Bronchial epithelial cell (primary cell): ENCODE results near the gene PPP1R12B. TPM values are rescaled to one million over a fixed set of nuclear protein-coding genes. Genes with fewer than 3 reads are reported as not detected.

Experiments used
- DNase-seq: peaks from one replicate; pipeline ENCODE4 v3.0.0-alpha.2; 2010; ENCODE audit warnings: low read depth
- FAIRE-seq: peaks from 2 replicates; lab custom pipeline; 2011; peaks lifted over from hg19 to GRCh38; lab: Jason Lieb, UNC
- H3K27me3 ChIP-seq: 2 replicates; pipeline ENCODE4 v1.5.1; 2011; ENCODE audit warnings: low read length; ENCODE audit not compliant: control insufficient read depth, insufficient read depth
- H3K36me3 ChIP-seq: 2 replicates; pipeline ENCODE4 v1.5.1; 2011; ENCODE audit warnings: low read length; ENCODE audit not compliant: control insufficient read depth, insufficient read depth
- H3K4me3 ChIP-seq: 2 replicates; pipeline ENCODE4 v1.5.1; 2011; ENCODE audit warnings: mild to moderate bottlenecking, low read depth, low read length, control low read depth
- total RNA-seq: library from RNA; depleted of rRNA; stranded (reverse); fragments of >200 nt; gene quantifications from 2 replicates; pipeline ENCODE4 v1.2.1, GENCODE V29; 2014
- TF ChIP-seq, protein P1 (sequence below): IDR thresholded peaks from 2 replicates; pipeline ENCODE4 v1.5.1; 2011; ENCODE audit warnings: mild to moderate bottlenecking, moderate library complexity, low read length, control low read depth, inconsistent platforms; ENCODE audit not compliant: insufficient read depth, severe bottlenecking

PPP1R12B gene
- total RNA-seq, 1 donor from 2014 or later: 8.7 TPM

GRCh38 chr1:202329891-202330290 lies 18.6 kb upstream of the PPP1R12B start:
- H3K4me3 ChIP-seq: no peak overlapping the region
- no peak for DNase-seq

DNA sequence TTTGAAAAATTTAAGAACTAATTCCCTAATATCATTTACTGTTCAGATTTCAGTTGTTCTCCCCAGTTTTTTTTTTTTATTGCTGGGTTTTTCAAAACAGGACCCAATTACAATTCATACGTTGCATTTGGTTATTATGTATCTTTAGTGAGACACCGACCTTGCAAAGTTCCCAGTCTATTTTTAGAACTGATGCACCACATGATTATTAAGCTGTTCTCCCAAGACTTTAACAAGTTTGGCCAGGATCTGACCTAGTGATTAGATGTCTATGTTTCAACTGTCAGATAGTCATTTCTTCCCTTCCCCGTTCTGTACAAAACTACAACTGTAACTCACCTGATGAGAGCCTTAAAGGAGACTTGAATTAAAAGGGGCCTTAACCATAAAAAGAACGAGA lies 14.6 kb upstream of the PPP1R12B start:
- no peaks in the 10 kb centered on the region for H3K27me3 ChIP-seq
- TF ChIP-seq, protein P1, sequence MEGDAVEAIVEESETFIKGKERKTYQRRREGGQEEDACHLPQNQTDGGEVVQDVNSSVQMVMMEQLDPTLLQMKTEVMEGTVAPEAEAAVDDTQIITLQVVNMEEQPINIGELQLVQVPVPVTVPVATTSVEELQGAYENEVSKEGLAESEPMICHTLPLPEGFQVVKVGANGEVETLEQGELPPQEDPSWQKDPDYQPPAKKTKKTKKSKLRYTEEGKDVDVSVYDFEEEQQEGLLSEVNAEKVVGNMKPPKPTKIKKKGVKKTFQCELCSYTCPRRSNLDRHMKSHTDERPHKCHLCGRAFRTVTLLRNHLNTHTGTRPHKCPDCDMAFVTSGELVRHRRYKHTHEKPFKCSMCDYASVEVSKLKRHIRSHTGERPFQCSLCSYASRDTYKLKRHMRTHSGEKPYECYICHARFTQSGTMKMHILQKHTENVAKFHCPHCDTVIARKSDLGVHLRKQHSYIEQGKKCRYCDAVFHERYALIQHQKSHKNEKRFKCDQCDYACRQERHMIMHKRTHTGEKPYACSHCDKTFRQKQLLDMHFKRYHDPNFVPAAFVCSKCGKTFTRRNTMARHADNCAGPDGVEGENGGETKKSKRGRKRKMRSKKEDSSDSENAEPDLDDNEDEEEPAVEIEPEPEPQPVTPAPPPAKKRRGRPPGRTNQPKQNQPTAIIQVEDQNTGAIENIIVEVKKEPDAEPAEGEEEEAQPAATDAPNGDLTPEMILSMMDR: no peak
- no peak overlapping the region for H3K4me3 ChIP-seq
- FAIRE-seq (no peak), DNase-seq (no peak)
- peaks cover 2% of the 10 kb centered on the region for H3K36me3 ChIP-seq

More at GRCh38 chr1:202329891-202330290, 18.6 kb upstream of the PPP1R12B start:
- TF ChIP-seq, protein P1: no peak
- FAIRE-seq: no peak
- H3K27me3 ChIP-seq: no peaks in the 10 kb centered on the region
- peaks cover 2% of the 10 kb centered on the region for H3K36me3 ChIP-seq

DNA sequence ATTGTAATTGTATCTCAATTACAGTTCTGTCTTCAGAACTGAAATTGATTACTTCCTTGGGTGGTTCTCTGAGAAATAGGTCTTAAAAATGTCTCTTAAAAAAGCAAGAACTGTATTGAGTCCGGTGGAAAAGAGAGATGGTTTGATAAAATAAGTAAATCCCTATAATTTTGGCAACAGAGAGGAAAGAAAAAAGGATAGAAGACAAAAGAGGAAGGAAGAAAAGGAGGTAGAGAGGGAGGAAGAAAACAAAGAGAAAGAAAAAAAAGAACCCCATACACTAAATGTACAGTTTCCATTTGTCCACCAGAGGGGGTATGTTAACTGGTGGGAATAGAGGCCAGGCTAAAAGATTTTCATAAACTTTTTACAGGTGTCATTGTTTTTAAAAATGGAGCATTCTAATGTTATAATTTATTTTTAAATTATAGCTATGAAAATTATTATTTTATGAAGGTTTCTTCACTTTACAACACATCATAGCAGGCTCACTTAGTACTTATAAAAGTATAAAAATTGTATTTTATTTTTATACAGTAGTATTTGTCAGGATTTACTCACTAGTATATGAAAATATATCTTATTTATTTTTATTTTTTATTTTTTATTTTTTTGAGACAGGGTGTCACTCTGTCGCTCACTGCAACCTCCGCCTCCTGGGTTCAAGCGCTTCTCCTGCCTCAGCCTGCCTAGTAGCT lies 4.7 kb upstream of the PPP1R12B start:
- peak; percentile 47 for DNase-seq
- Histone ChIP-seq H3K27me3 (no peaks in the 10 kb centered on the region), H3K36me3 (no peaks in the 10 kb centered on the region), H3K4me3 (no peak overlapping the region)
- TF ChIP-seq, protein P1: peak; percentile 58
- no peak for FAIRE-seq

DNA sequence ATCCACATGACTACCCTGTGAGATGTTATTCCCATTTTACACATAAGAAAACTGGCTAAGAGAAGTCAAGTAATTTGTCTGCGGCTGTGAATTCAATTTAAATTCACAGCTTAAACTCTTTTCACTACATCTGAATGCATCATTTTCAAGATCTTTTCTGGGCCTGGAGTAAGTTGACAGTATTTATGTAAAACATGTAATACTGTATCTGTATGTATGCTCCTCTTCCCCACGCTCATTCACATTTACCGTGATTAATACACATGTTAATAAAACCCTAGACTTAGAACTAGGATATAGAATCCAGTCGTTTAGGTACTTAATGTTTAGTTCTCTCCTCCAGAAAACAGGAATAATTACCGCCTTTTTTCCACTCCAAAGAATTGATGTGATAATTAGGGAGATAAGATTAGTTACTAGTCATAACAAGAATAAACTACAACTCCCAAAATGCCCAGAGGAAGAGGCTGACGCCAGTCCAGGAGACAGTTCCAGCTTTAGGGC lies 442 bp upstream of the PPP1R12B start:
- Histone ChIP-seq H3K36me3 (no peaks in the 10 kb centered on the region), H3K4me3 (no peak overlapping the region), H3K27me3 (no peaks in the 10 kb centered on the region)
- DNase-seq (no peak), FAIRE-seq (no peak)
- TF ChIP-seq, protein P1: no peak

DNA sequence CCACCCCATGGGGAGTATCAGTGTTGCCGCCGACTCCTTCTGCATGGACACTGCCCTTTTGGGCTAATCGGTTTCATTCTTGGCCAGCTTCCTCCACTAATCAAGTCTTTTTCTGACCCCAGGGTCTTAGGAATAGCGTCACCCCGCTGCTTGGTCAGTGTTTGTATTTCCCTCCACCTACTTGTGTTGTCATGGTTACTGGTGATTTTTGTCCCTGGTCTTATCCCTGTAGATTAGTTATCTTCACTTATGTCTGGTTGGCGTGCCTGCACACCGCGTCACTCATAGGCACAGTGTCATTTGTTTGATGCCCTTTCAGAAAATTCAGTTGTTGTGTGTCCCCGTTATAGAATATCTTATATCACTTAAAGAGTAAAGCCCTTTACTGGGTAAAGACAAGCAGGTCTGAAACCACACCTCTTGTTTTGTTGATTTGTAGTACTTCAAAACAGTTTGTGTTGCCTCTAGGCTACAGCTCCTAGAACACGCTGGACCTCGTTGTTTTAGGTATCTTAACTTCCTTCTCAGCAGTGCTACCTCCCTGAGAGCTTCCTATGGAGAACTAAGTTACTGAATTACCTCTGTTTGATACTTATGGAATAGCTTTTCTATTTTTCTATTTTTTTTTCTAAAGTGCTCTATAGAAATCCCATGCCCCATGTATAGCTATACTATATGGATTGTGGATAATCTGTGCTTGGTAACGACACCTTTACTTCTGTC lies 868 bp downstream of the PPP1R12B start:
- DNase-seq (peak; percentile 27), FAIRE-seq (no peak)
- Histone ChIP-seq H3K4me3 (peak overlapping the region; percentile 64), H3K27me3 (no peaks in the 10 kb centered on the region), H3K36me3 (no peaks in the 10 kb centered on the region)
- TF ChIP-seq, protein P1: no peak
